HUDEP-2 (cell line): ENCODE results near the gene SLF2.

Experiments
- DNase-seq, 76 experiments: peaks; one replicate each; lab custom pipeline; 2025; ENCODE audit not compliant: unreplicated experiment in 76 of 76; lab: John Stamatoyannopoulos, UW

SLF2 gene

GRCh38 chr10:100912605-100913469, at the start of gene SLF2:
TSS of gene SLF2 (plus strand) at chr10:100912963. CDS start at chr10:100913111, 148 bp downstream.
- DNase-seq = peak; percentile 35 to 98 (median 95)

- DNase-seq = no peak
These were observed 49.3 kb upstream of the SLF2 start for GRCh38 chr10:100863433-100863832.

GRCh38 chr10:100864036-100864885, 48.5 kb upstream of the SLF2 start:
- DNase-seq = no peak

- peak in 46 of 76 experiments; percentile 3 to 60 (median 30) for DNase-seq
These were observed 47.8 kb upstream of the SLF2 start for GRCh38 chr10:100864978-100865377.

- no peak for DNase-seq
These were observed 46.8 kb upstream of the SLF2 start for GRCh38 chr10:100866010-100866409.

GRCh38 chr10:100866575-100867098, 46.1 kb upstream of the SLF2 start:
- no peak for DNase-seq

- no peak for DNase-seq
These were observed 45.4 kb upstream of the SLF2 start for GRCh38 chr10:100867261-100867963.

GRCh38 chr10:100868382-100868781, 44.4 kb upstream of the SLF2 start:
- DNase-seq = no peak

GRCh38 chr10:100869399-100869798, 43.4 kb upstream of the SLF2 start:
- no peak for DNase-seq

- DNase-seq = peak in 50 of 76 experiments; percentile 1 to 62 (median 23)
These were observed 40.5 kb upstream of the SLF2 start for GRCh38 chr10:100872034-100872791.

- DNase-seq = no peak
These were observed 39.5 kb upstream of the SLF2 start for GRCh38 chr10:100873146-100873826.

- no peak for DNase-seq
These were observed 38.9 kb upstream of the SLF2 start for GRCh38 chr10:100873827-100874326.

- DNase-seq = no peak
These were observed 37.9 kb upstream of the SLF2 start for GRCh38 chr10:100874702-100875483.

- no peak for DNase-seq
These were observed 37.1 kb upstream of the SLF2 start for GRCh38 chr10:100875484-100876166.

GRCh38 chr10:100876585-100877460, 35.9 kb upstream of the SLF2 start:
- no peak for DNase-seq

GRCh38 chr10:100877461-100877850, 35.3 kb upstream of the SLF2 start:
- DNase-seq = no peak
